ENCODE results near the gene PCLO.
"Not testable (repeated sequence)": the region's sequence is repeated elsewhere in the genome, so short reads cannot be mapped to it uniquely, and the experiment has no call there.

The PCLO gene

DNA sequence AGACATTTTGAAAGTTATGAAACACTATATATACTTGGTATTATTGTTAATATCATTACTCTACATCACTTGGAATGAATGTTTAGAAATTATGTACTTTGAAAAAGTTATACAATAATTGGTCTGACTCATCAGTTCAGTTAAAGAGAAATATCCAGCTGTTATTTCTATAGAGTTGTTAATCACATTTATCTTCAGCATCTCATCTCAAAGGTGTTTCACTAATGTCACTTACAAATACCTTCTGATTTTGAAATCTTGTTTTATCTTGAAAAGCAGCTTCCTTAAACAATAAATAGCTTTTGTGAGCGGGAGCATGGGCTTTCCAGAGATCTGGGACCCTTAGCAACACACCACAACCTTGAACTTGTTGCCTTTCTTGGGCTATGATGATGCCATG, 205.2 kb downstream of the PCLO start:
- peak; percentile 34 for DNase-seq

DNA sequence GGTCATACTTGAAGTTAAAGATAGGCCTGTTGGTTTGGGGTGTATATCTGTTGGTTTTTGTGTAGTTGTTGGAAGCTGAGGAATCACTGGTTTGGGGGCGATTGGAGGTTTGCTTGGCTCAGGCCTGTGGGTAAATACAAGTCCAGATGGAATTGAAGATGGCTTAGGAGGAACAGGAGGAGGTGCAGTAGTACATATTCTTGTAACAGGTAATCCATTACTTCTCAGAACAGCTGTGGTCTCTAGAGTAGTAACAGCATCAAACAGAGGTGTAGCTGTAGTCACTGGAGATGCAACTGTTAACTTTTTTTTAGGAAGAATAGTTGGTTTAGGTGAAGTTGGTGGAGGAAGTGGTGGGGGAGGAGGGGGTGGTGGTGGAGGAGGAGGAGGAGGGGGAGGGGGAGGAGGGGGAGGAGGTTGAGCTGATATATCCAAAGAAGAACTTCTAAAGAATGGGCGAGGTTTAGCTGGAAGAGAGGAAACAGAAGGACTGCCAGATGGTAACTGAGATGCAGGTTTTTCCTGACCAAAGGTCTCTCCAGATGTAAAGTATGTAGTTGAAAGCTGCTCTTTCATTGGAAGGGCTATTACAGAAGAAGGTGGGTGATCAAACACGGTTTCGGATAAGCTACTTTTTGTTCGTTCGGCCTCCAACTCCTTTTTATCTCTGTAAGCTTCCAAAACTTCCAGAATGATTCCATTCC, 209.2 kb downstream of the PCLO start:
- DNase-seq, result no peak

DNA sequence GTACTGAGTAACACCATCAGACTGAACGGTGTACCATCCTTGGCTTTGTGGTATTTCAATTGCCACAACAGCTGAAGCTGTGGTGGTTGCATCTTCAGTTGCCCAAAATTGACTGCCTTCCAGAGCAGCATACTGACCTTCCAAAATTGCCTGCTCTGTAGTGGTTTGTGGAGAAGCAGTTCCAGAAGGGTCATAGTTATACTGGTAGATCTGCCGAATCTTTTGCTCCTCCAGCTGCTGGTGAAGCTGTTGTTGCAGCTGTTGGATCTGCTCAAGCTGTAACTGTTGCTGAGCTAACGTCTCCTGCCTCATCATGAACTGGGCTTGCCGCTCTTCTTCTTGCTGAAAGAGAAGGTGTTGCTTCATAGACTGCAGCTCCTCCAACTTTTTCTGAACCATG, 212.2 kb downstream of the PCLO start:
- DNase-seq, result no peak

DNA sequence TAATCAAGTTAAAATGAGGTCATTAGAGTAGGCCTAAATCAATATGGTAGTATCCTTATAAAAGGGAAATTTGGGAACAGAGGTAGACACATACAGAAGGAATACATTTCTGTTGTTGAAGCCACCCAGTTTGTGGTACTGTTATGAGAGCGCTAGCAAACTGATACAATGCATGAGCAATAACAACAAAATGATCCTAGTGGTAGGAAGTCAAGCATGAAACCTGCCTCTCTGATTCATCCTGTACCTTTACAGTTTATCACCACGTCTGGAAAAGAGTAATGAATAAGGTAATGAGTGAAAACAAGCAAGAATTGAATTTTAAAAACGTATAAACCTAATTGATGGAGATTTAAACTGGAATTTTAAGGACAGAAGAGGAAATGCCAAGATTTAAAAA, 217.2 kb downstream of the PCLO start:
- no peak for DNase-seq

DNA sequence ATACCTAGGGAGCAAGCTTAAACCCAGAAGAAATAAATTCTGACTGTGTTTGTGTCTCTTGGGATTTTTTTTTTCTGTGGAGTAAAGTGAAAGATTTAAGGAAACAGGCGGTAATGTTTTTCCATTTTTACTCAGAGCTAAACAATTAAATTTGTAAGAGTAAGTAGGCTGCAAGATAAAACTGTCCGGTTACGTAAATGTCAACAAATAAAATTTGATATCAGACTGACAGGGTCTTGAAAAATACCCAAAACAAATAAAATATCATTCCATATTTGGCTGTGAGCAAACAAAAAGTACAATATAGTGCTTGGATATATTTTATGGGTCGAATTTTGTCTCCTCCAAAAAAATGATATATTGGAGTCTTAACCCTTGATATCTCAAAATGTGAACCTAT, 217.6 kb downstream of the PCLO start:
- DNase-seq, result no peak

DNA sequence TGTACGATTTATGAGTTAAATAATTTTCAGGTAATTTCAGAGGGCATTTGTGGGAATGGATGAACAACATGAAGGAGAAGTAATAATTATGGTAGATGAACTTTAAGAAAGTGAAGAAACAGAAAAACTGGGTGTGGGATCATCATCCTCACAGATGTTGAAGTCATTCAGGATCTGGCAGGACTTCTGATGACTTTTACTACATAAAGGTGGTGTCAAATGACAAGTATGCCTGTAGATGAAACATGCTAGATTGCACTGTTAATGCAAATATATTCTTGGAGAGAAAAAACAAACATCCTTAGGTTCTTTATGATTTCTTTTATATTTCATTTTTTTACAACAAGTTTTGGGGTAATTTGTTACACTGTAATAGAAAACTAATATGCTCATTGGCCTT, 230.2 kb downstream of the PCLO start:
- no peak for DNase-seq

DNA sequence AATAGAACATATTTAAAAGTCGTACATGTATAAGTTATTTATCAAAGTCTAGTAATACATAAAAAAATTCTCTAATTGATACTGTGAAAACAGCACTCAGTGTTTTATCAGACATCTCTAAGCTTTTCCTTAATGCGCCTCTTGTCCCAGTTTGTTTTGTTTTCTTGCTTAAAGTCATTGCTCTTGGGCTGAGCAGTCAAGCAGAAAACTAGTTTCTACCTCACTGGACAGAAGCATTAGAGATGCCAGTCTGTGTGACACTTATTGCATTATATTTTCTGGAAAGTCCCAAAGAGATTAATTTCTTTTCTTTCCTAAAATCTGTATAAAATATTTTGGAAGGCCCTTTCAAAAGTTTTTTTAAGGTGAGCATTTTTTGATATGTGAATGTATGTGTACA, 236.2 kb downstream of the PCLO start:
- no peak for DNase-seq

DNA sequence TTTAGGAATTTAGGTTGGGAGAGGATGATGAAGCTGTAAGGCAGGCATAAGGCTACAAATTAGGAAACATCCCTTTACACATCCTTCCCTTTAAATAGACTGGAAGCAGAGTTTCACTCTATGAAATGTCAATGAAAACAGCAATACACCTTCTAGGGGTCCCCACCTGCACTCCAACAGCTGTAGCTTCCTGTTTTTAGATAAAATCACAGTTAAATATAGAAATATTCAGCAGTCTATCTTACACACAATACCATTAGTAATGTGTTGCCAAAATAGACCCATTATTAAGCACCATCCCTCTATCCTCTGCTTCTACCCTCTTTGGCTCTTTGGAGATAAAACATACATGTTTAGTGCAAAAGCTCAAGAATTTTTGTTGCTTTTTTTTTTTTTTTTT, 237.4 kb downstream of the PCLO start:
- no peak for DNase-seq

DNA sequence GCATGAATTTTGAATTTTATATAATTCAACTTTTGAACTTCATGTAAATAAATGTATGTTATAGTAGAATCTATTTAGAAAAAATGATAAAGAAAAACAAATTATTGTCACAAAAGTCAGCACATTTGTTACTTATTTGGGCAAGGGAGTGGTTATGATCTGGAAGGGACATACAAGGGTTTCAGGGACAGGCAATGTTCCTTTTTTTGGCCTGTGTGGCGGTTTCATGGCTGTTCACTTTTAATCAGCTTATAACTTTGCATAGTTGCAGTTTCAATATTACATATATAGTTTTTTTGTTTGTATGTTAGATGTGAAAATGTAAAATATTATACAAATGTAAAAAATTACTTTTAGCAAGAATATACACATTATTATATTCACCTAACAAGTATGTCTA, 256.2 kb downstream of the PCLO start:
- no peak for DNase-seq

DNA sequence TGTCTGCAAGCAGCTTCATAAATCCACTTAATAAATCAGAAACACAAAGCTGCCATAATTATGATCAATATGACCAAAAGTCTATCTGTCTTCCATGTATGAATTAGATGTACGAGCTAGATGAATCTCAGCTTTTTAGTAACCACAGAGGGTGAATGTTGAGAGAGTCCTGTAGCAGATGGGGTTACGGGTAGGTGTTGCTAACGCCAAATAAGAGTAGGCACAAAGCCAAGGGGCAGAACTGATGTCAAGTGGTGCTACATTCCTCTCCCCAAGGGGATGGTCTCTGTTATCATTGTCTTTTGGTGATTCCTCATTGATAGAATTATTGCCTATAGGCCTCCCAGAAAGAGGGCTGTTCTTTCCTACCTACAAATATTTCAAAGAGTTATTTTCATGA, 257.8 kb downstream of the PCLO start:
- no peak for DNase-seq

DNA sequence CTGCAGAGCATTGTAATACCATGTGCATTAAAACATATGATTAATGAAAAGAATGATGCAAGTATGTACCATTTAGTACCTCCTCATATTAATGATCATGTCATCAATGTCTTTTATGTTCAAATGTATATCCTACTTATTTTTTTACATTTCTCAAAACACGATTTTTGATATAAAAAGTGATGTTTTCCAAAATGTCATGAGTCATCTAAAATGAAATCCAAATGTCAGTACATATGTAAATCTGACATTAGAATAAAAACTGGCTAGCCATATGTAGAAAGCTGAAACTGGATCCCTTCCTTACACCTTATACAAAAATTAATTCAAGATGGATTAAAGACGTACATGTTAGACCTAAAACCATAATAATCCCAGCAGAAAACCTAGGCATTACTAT, 261.6 kb downstream of the PCLO start:
- DNase-seq, result not testable (repeated sequence)

DNA sequence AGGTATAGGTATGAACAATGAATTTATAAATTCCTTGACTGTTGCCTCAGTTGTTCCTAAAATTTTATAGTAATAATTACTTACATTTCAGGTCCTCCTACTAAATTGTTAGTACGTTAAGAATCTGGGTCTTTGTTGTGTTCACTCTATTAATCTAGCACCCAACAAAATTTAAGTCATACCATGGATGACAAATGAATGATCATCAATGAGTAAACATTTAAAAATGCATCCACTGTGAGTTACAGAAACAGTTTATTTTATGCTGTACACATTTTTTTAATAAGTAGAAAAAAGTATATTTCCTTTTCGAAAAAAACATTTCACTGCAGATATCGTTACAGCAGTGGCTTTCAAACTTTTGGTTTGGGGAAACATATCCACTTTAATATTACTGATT, 265.2 kb downstream of the PCLO start:
- peak; percentile 77 for DNase-seq

DNA sequence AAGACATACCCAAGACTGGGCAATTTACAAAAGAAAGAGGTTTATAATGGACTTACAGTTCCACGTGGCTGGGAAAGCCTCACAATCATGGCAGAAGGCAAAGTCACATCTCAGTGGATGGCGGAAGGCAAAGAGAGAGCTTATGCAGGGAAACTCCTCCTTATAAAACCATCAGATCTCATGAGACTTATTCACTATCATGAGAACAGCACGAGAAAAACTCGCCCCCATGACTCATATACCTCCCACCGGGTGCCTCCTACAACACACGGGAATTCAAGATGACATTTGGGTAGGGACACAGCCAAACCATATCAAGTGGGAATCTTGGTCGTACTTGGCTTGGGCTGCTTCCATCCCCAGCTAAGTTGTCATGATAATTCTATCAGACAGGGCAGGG, 268.3 kb downstream of the PCLO start:
- not testable (repeated sequence) for DNase-seq

DNA sequence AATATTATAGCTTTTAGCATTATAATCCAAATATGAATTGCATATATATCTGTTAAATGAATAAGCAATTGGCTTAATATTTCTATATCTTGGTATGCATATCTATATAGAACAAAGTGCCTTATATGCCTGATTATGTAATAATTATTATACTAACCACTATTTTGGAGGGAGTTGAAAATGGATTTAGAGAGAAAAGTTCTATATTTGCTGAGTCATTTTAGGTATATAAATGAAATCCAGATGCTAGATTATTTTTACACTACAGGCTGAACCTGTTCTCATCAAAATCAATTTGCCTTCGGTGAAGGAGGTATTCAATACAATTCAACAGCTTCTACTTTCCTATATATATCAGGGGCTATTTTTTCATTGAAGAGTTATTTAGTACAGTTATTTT, 276.4 kb downstream of the PCLO start:
- DNase-seq, result no peak

DNA sequence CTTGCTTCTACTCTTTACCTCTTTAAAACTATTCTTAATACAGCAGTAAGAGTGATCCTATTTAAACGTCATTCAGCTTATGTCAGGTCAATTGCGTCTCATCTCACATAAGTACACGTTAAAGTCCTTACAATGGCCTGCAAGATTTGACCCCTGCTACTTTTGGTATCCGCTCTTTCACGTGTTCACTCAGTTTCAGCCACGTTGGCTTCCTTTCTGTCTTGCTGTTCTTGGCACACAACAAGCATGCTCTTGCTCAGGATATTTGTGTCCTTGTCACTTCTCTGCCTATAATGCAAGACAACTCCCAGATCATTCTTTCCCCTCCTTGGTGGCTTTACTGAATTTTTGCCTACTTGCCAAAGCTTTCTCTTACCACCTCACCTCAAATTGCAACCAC, 296.8 kb downstream of the PCLO start:
- no peak for DNase-seq

DNA sequence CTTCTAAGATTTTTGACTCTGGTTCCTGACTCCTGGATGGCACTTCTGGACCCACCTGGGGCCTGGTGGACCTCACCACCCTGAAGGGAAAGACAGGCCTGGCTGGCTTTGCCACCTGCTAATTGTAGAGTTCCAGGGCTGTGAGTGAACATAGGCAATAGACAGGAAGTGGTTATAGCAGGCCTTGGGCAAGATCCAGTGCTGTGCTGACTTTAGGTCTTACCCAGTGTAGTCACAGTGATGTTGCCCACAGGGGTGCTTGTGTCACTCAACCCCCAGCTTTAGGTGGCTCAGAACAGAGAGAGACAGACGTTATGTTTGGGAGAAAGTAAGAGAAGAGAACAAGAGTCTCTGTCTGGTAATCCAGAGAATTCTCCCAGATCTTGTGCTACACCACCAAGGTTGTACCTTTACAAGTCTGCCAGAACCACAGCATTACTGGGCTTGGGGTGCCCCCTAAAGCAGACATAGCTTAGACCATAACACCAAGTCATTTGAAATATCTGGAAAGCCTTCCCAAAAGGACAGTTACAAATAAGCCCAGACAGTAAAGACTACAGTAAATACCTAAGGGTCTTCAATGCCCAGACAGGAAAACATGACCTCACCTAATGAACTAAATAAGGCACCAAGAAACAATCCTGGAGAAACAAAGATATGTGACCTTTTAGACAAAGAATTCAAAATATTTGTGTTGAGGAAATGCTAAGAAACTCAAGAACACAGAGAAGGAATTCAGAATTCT, 303.4 kb downstream of the PCLO start:
- DNase-seq, result peak; percentile 11

DNA sequence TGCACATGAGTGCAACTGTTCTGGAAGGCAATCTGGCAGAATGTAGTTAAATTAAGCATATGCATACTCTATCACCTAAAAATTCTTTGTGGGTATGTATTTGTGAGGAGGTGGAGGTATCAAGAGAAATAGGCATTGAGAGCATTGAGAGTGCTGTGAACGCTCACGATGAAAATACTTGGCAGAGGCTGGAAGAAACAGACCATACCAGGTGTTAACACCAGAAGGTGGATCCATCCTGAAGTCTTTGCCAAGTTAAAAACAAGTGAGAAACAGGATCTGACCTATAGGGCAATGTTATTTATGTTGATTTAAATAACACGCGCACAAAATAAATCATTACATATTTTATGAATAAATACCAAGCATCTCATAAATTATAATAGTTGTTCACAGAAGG, 311.6 kb downstream of the PCLO start:
- no peak for DNase-seq

DNA sequence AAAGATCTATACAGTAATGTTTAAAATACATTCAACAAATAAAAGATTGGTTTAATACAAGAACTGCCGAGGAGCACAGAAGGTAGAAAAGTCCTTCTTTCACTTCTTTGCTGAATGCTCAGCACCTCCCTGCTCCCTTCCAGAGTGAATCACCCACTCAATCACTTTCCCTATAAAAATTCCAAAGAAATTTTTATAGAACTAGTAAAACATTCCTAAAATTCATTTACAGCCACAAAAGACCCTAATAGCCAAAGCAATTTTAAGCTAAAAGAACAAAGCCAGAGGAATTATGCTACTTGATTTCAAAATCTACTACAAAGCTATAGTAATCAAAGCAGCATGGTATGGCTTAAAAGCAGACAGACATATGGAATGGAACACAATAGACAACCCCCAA, 320.9 kb downstream of the PCLO start:
- no peak for DNase-seq

DNA sequence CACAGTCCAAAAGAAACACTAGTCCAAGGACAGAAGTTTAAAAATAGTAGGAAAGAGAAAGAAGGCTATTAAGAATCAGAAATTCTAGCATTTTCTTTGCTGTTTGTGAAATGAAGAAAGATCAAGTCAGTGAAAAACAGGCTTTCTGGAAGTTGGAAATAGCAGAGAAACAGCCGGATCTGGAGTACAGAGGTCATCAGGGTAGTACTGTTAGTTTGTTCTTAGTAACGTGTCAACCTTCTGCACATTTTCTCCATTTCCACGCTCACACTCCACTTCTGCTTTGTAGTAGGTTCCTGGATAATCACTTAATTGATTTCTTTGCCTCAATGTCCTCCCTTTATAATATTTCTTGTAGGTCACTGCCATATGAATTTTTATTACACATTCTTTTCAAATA, 322.6 kb downstream of the PCLO start:
- DNase-seq, result no peak

DNA sequence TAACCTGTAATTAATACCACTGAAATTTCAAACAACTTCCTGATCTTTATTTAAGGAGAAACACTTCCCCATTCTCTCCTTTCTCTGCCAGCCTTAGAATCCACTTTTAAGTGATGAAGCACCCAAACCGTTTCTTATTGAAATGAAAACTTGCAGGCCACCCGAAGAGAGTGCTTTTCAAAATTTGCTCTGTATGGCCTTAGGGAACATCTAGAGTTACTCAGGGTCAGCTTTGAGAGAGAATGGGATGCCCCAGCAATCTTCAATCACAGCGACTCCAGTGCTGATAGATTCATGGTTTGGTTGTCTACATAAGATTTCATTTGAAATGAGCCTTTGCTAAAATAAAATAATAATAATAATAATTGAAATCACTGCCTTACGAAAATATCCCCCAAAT, 323.1 kb downstream of the PCLO start:
- DNase-seq, result no peak

DNA sequence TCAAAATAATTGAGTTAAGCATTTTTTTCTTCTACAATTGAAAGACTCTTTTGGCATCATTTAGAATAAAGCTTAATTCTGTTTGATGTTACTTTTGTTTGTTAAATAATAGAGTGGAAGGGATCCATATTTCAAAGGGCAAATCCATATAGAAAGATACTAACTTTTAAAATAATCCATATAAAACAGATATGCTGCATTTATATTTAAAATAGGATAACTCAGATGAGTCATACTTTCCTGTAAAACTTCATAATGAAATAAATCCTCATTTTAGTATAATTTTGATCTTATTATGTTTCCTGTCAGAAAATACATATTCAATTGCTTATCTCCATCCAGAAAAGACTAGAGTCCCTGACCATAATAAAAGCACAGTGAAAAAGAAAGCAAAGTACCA, 323.6 kb downstream of the PCLO start:
- no peak for DNase-seq

DNA sequence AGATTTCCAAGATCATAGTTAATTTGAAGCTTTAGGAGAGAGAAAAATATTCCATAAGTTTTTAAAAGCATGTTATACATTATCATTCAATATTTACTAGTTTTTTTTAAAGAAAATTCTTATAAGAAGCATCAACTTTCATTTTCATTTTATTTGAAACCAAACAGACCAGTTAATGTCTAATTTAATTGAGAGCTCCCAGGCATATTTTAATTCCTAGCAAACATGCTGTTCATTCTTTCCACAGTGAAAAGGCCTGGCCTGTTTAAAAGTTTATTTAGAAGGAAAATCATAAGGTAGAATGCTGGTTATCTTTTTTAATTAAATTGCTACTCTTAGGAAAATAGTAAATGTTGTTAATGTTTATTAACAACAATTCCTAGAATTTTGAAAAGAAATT, 324.4 kb downstream of the PCLO start:
- DNase-seq, result no peak

DNA sequence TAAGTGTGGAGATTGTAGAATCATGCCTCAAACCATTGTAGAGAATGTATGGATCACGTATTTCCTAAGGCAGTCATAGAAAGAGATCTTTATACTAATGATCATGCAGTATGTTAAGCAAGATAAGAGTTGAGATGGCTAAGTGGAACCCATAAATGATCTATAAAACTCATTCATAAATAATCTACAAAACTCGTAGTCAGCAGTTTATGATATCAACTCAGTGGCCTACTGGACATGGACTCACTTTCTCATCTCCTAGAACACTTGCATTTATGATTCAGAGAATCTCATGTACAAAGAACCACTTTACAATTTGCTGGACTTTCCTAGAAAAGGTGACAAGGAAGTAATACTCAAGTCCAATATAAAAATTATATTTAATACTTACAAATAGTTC, 339.6 kb downstream of the PCLO start:
- DNase-seq, result no peak

DNA sequence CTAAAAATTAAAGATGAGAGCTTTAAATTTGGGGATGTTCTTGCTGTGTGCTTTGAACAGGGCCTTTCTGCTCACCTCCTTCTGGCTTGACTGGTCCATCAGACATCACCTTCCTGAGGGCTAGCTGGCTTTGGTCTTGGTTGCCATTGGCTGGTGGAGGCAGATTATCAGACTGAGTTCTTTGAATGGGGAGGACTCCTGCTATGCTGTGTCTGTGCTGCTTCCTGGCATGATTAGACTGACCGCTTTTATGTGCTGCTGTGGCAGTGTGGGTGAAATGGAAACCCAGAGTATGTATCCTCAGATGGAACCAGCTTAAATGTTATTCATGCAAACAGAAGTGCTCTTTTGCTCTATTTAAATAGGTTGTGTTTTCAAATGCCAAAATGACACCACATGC, 341.6 kb downstream of the PCLO start:
- DNase-seq, result no peak

DNA sequence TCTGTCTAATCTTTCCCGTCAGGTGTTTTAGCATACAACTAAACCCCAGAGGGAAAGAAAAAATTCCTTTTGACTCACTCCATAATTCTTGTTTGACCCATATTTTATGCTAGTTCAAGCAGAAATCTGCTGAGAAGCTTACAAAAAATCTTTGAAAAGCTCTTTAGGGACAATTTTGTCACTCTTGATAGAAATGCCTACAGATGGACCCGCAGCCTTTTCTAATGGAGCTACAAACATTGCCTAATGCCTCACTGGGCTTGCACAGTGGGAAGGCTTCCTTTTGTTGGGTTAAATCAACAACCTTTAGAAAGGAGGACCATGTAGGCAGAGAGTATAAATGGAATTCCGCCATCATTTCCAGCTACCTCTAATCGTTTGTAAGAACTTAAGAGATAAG, 344.5 kb downstream of the PCLO start:
- DNase-seq, result no peak
